ENCODE measurements around the gene ULBP1. TPM values are rescaled to one million over a fixed set of nuclear protein-coding genes. Genes with fewer than 3 reads are reported as not detected.
A peak's percentile ranks its signal among the peaks of the same experiment; 100 is the strongest.
"Not testable (repeated sequence)": the region's sequence is repeated elsewhere in the genome, so short reads cannot be mapped to it uniquely, and the experiment has no call there.

The ULBP1 gene
- total RNA-seq, 2 donors from 2014 or later = 9.4 to 12.4 TPM

DNA sequence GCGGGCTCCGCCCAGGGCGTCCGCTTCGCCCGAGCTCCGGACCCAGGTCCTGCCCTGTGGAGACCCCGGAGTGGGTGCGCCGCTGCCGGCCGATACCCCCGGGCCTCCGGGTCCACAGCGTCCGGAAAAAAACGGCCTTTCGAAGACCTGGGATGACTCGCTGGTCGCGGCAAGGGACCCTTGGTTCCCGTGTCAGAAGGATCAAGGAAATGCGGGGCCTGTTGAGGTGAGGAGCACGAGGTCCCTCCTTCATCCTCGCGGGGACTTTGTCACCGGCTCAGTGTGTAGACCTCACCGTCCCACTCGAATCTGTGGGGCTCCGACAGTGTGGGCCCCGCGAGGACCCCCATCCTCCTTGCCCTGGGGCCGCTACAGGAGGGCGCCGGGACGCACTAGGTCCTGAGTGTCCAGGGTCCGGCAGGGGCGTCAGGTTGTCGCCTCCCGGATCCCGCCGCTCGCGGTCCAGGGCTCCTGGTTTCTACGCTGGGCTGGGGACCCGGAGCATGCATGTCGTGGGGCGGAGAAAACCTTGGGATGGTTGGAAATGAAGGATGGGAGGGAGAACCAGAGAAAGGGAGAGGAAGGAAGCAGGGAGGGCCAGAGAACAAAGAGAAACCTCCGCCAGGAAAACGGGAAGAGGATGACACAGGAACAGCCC, 51.0 kb downstream of the ULBP1 start:
- H3K4me3 Mint-ChIP-seq = peak overlapping the region in 1 of 2 donors; percentile 5
- not testable (repeated sequence) for H3K9me3 Mint-ChIP-seq; H3K27ac Mint-ChIP-seq; H3K36me3 Mint-ChIP-seq (ENCODE audit: insufficient read depth in 2 of 2); DNase-seq; ATAC-seq (replicated peaks in 1 of 2)
- peaks cover 36% of the 10 kb centered on the region for H3K4me1 Mint-ChIP-seq (ENCODE audit: low read depth)
- peaks cover 86% of the 10 kb centered on the region for H3K27me3 Mint-ChIP-seq (ENCODE audit: low read depth)

- DNase-seq = peak; percentile 32 to 42
- not testable (repeated sequence) for H3K27ac Mint-ChIP-seq; H3K9me3 Mint-ChIP-seq; H3K36me3 Mint-ChIP-seq (ENCODE audit: insufficient read depth in 2 of 2)
- Mint-ChIP-seq H3K27me3 (ENCODE audit: low read depth) (peaks cover 83% of the 10 kb centered on the region), H3K4me1 (ENCODE audit: low read depth) (peaks cover 30% of the 10 kb centered on the region), H3K4me3 (peak overlapping the region; percentile 5 to 15)
- ATAC-seq (replicated peaks in 1 of 2) = peak; percentile 63 to 64
Observed at GRCh38 chr6:150015281-150016001, 51.7 kb downstream of the ULBP1 start.

DNA sequence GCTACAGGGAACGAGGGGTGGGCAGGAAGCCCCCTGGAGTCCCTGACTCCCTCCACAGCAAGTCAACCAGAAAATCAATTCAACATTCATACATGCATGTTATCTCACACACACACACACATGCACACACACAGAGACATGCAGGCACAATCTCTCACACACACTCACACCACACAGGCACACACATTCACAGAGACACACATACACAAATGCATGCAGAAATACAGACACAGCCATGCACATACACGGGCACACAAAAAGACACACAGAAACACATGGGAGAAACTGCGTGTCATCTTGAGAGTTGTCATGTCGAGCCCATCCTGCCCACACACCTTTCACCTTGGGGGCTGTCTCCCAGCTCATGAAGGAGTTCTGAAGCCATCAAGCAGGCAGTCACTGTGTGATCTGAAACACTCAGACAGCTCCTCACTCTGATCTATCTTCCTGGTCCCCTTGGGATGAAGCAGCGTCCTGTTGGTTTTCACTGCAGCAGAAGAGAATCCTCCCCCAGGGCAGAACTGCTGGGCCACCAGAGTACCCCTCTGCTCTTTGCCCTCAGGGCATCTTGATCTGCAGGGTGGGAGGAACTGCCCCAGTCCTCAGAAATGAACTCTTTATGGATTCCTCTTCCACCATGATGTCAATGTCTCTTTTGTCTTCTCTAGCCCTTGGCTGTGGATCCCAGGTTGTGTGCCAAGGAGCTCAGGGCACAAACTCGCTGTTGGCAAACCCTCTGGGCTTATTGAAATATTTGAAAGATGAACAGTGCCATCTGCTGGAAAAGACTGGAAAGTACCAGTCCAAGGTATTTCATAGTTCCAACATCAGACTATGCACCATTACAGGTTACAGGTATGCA, 52.8 kb downstream of the ULBP1 start:
- Mint-ChIP-seq H3K27me3 (ENCODE audit: low read depth) (peaks cover 79% of the 10 kb centered on the region), H3K27ac (no peak overlapping the region), H3K36me3 (ENCODE audit: insufficient read depth in 2 of 2) (no peaks in the 10 kb centered on the region), H3K4me1 (ENCODE audit: low read depth) (peaks cover 30% of the 10 kb centered on the region), H3K9me3 (no peaks in the 10 kb centered on the region), H3K4me3 (no peak overlapping the region)
- peak; percentile 77 to 78 for ATAC-seq (replicated peaks in 1 of 2)
- peak; percentile 54 to 62 for DNase-seq

DNA sequence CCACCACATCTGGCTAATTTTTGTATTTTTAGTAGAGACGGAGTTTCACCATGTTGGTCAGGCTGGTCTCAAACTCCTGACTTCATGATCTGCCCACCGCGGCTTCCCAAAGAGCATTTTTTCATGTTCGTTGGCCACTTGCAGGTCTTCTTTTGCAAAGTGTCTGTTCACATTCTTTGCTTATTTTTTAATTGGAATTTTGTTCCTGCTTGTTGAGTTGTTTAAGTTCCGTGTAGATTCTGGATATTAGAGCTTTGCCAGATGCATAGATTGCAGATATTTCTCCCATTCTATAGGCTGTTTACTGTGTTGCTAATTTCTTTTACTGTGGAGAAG, 53.4 kb downstream of the ULBP1 start:
- peaks cover 30% of the 10 kb centered on the region for H3K4me1 Mint-ChIP-seq (ENCODE audit: low read depth)
- H3K36me3 Mint-ChIP-seq (ENCODE audit: insufficient read depth in 2 of 2); H3K27ac Mint-ChIP-seq; H3K4me3 Mint-ChIP-seq; ATAC-seq (replicated peaks in 1 of 2); H3K9me3 Mint-ChIP-seq; DNase-seq: not testable (repeated sequence)
- H3K27me3 Mint-ChIP-seq (ENCODE audit: low read depth) = peaks cover 77% of the 10 kb centered on the region

- peaks cover 23% of the 10 kb centered on the region for H3K4me1 Mint-ChIP-seq (ENCODE audit: low read depth)
- H3K9me3 Mint-ChIP-seq = no peaks in the 10 kb centered on the region
- H3K4me3 Mint-ChIP-seq = no peak overlapping the region
- ATAC-seq (replicated peaks in 1 of 2) (no peak), DNase-seq (no peak)
- H3K36me3 Mint-ChIP-seq (ENCODE audit: insufficient read depth in 2 of 2) = no peaks in the 10 kb centered on the region
- H3K27ac Mint-ChIP-seq = no peak overlapping the region
- H3K27me3 Mint-ChIP-seq (ENCODE audit: low read depth) = peaks cover 60% of the 10 kb centered on the region
Observed at GRCh38 chr6:150018846-150019580, 55.3 kb downstream of the ULBP1 start.

DNA sequence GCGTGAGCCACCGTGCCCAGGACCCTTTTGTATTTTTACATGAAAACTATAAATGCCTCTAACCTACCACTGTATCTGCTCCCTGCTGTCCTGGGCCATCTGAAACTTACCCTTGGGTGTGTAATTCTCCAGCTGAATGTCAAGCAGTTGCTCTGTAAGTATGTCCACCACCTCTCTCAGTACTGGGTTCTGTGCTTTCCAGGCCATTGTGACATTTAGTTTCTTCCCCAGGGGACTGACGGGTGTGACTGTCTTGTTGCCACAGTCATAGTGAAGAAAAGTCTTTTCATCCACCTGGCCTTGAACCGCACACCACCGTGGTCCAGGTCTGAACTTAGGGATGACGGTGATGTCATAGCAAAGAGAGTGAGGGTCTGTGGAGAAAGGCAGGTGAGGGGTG, 58.1 kb downstream of the ULBP1 start:
- DNase-seq; ATAC-seq (replicated peaks in 1 of 2); H3K36me3 Mint-ChIP-seq (ENCODE audit: insufficient read depth in 2 of 2); H3K9me3 Mint-ChIP-seq; H3K27ac Mint-ChIP-seq; H3K4me3 Mint-ChIP-seq: not testable (repeated sequence)
- H3K27me3 Mint-ChIP-seq (ENCODE audit: low read depth) = peaks cover 67% of the 10 kb centered on the region
- H3K4me1 Mint-ChIP-seq (ENCODE audit: low read depth) = peaks cover 22% of the 10 kb centered on the region

Other genes starting within 250 kb of the ULBP1 start
- 10 to 100 TPM; 24.0 to 24.6 TPM for gene LATS1, start 245.8 kb upstream of the ULBP1 start, total RNA-seq
- 10 to 100 TPM; 66.6 to 78.7 TPM for gene NUP43, start 217.4 kb upstream of the ULBP1 start, total RNA-seq
- 10 to 100 TPM; 83.5 to 86.2 TPM for gene PCMT1, start 214.2 kb upstream of the ULBP1 start, total RNA-seq
- gene LRP11, start 99.6 kb upstream of the ULBP1 start, total RNA-seq = 10 to 100 TPM in 1 of 2 donors, 1 to 10 TPM in 1; 6.0 to 10.6 TPM
- not detected for gene RAET1E, start 65.8 kb upstream of the ULBP1 start, total RNA-seq
- gene RAET1G, start 40.8 kb upstream of the ULBP1 start, total RNA-seq = not detected
- gene ULBP2, start 21.9 kb upstream of the ULBP1 start, total RNA-seq = 1 to 10 TPM in 1 of 2 donors, under 1 TPM in 1; 1.00 to 1.5 TPM
- gene RAET1L, start 61.6 kb downstream of the ULBP1 start, total RNA-seq = not detected
- 1 to 10 TPM; 1.1 TPM for gene ULBP3, start 105.2 kb downstream of the ULBP1 start, total RNA-seq
- gene PPP1R14C, start 179.1 kb downstream of the ULBP1 start, total RNA-seq = 1 to 10 TPM; 1.8 TPM